GM12878 (cell line): ENCODE results near the gene ATP10D. TPM values are rescaled to one million over a fixed set of nuclear protein-coding genes. Genes with fewer than 3 reads are reported as not detected.

Source experiments
- ATAC-seq: fragments of 200-7000 bp; cut with Tn5 transposase; 3 replicates; pipeline ENCODE4 v1.9.1; 2020; ENCODE audit warnings: mild to moderate bottlenecking, moderate library complexity
- BruUV-seq: library from RNA; stranded (reverse); fragments of 400-500 nt; replicated peaks from 2 replicates; lab custom pipeline; 2021; lab: Mats Ljungman, UMichigan
- CTCF ChIA-PET: fragments of 300-600 bp; sonication (Branson Sonifier 250); formaldehyde crosslinking; extraction: SDS; loops from one replicate; lab custom pipeline; 2021; ENCODE audit warnings: inconsistent platforms; lab: Yijun Ruan, JAX
- POLR2A ChIA-PET: fragments of 350-600 bp; formaldehyde crosslinking; extraction: SDS; loops from one replicate; lab custom pipeline; 2021; ENCODE audit warnings: inconsistent platforms; lab: Charles Lee
- RAD21 ChIA-PET: fragments of 300-600 bp; sonication (Branson Sonifier 250); formaldehyde crosslinking; loops from one replicate; lab custom pipeline; 2023; ENCODE audit warnings: antibody characterized with exemption; ENCODE audit not compliant: unreplicated experiment; lab: Charles Lee
- SMC1A ChIA-PET: fragments of 300-600 bp; sonication (Branson Sonifier 250); formaldehyde crosslinking; loops from one replicate; lab custom pipeline; 2023; ENCODE audit not compliant: unreplicated experiment, uncharacterized antibody; lab: Charles Lee
- DNase-seq: peaks from one replicate; pipeline ENCODE4 v3.0.0-alpha.2; 2011; ENCODE audit warnings: low read depth, low spot score
- FAIRE-seq: peaks from 3 replicates; lab custom pipeline; 2011; peaks lifted over from hg19 to GRCh38; lab: Jason Lieb, UNC
- H2AFZ ChIP-seq: 2 replicates; pipeline ENCODE4 v1.6.0; 2011; ENCODE audit warnings: low read depth, low read length, control low read depth; ENCODE audit not compliant: control insufficient read depth
- H3K27ac ChIP-seq: 2 replicates; pipeline ENCODE4 v1.5.1; 2011; ENCODE audit warnings: control low read depth; ENCODE audit not compliant: control insufficient read depth, insufficient read depth
- H3K27me3 ChIP-seq, 2 experiments: replicated peaks in 1 of 2; 2 replicates each; pipeline versions ENCODE4 v1.6.0 to v1.6.1; 2011; ENCODE audit warnings: low read length in 1 of 2; ENCODE audit not compliant: control insufficient read depth in 2 of 2, insufficient read depth in 2 of 2
- H3K36me3 ChIP-seq, 2 experiments: 2 replicates each; pipeline ENCODE4 v1.5.1; 2011; ENCODE audit warnings: low read length in 1 of 2; ENCODE audit not compliant: control insufficient read depth in 2 of 2, insufficient read depth in 2 of 2
- H3K4me1 ChIP-seq: 2 replicates; pipeline ENCODE4 v1.6.1; 2011; ENCODE audit warnings: mild to moderate bottlenecking, low read length, moderate library complexity, mixed read lengths; ENCODE audit not compliant: control insufficient read depth, insufficient read depth
- H3K4me2 ChIP-seq: 2 replicates; pipeline ENCODE4 v1.6.0; 2011; ENCODE audit warnings: control low read depth; ENCODE audit not compliant: control insufficient read depth, insufficient read depth
- H3K4me3 ChIP-seq: fragments of 200-600 bp; sonication (generic); 2 replicates; pipeline ENCODE4 v1.5.1; 2016
- H3K79me2 ChIP-seq: 2 replicates; pipeline ENCODE4 v1.6.0; 2011; ENCODE audit warnings: low read length; ENCODE audit not compliant: control insufficient read depth, insufficient read depth
- H3K9ac ChIP-seq: 2 replicates; pipeline ENCODE4 v1.8.0; 2011; ENCODE audit warnings: low read length, control low read depth, mixed read lengths; ENCODE audit not compliant: control insufficient read depth, insufficient read depth
- H3K9me3 ChIP-seq: replicated peaks from 3 replicates; pipeline ENCODE4 v1.5.1; 2011; ENCODE audit warnings: mild to moderate bottlenecking, low read length; ENCODE audit not compliant: control insufficient read depth, insufficient read depth
- H4K20me1 ChIP-seq: 2 replicates; pipeline ENCODE4 v1.6.0; 2011; ENCODE audit not compliant: control insufficient read depth, insufficient read depth
- ASH2L ChIP-seq: fragments of 300-600, 200-600 bp; sonication (generic); IDR thresholded peaks from 2 replicates; pipeline ENCODE4 v1.6.1; 2017; ENCODE audit warnings: low read depth, mild to moderate bottlenecking, borderline replicate concordance
- E2F4 ChIP-seq: IDR thresholded peaks from 2 replicates; pipeline ENCODE4 v1.6.1; 2012; ENCODE audit warnings: low read depth, low read length, improper control_type of control experiment
- EGR1 ChIP-seq, 2 experiments: IDR thresholded peaks; 1 replicate in 1 of 2; 2 replicates in 1 of 2; pipeline ENCODE4 v1.6.1; 2011 to 2012; ENCODE audit warnings: low read depth in 2 of 2, low read length in 2 of 2, borderline replicate concordance in 1 of 2, mild to moderate bottlenecking in 1 of 2, moderate library complexity in 1 of 2
- ESRRA ChIP-seq: IDR thresholded peaks from 2 replicates; pipeline ENCODE4 v1.6.1; 2012; ENCODE audit warnings: mild to moderate bottlenecking, low read length, improper control_type of control experiment
- HDAC2 ChIP-seq: fragments of 200-600 bp; sonication (generic); IDR thresholded peaks from 2 replicates; pipeline ENCODE4 v1.6.1; 2017
- HDGF ChIP-seq: fragments of 450-650 bp; IDR thresholded peaks from 2 replicates; pipeline ENCODE4 v1.6.1; 2016; ENCODE audit warnings: antibody characterized with exemption
- IKZF1 ChIP-seq: fragments of 450-650 bp; conservative IDR thresholded peaks from 2 replicates; pipeline ENCODE4 v1.6.1; 2017; ENCODE audit warnings: antibody characterized with exemption, mild to moderate bottlenecking
- IRF3 ChIP-seq: fragments of 450-650 bp; IDR thresholded peaks from 2 replicates; pipeline ENCODE4 v1.6.1; 2014; ENCODE audit warnings: mild to moderate bottlenecking
- MEF2A ChIP-seq: IDR thresholded peaks from 2 replicates; pipeline ENCODE4 v1.6.1; 2011; ENCODE audit warnings: low read depth, mild to moderate bottlenecking, low read length, moderate library complexity; ENCODE audit not compliant: insufficient read depth
- MYC ChIP-seq: IDR thresholded peaks from 2 replicates; pipeline ENCODE4 v1.6.1; 2011; ENCODE audit warnings: mild to moderate bottlenecking, low read length, moderate library complexity, inconsistent platforms; ENCODE audit not compliant: insufficient read depth, insufficient replicate concordance, insufficient read length, severe bottlenecking
- NBN ChIP-seq: fragments of 450-650 bp; IDR thresholded peaks from 2 replicates; pipeline ENCODE4 v1.6.1; 2016
- NFYB ChIP-seq: IDR thresholded peaks from 2 replicates; pipeline ENCODE4 v1.6.1; 2011; ENCODE audit warnings: low read depth, mild to moderate bottlenecking, low read length, improper control_type of control experiment, moderate library complexity; ENCODE audit not compliant: insufficient read depth
- RBBP5 ChIP-seq: fragments of 200-600 bp; sonication (generic); conservative IDR thresholded peaks from 2 replicates; pipeline ENCODE4 v1.6.1; 2016
- SP1 ChIP-seq: IDR thresholded peaks from one replicate; pipeline ENCODE4 v1.6.1; 2011; ENCODE audit warnings: low read depth, low read length
- TAF1 ChIP-seq: IDR thresholded peaks from 2 replicates; pipeline ENCODE4 v1.6.1; 2011; ENCODE audit warnings: mild to moderate bottlenecking, low read depth, low read length, borderline replicate concordance
- TARDBP ChIP-seq: IDR thresholded peaks from 2 replicates; pipeline ENCODE4 v1.6.1; 2016; ENCODE audit warnings: borderline replicate concordance
- USF2 ChIP-seq: IDR thresholded peaks from 2 replicates; pipeline ENCODE4 v1.6.1; 2011; ENCODE audit warnings: low read depth, low read length, improper control_type of control experiment, borderline replicate concordance
- ZNF687 ChIP-seq: fragments of 450-650 bp; IDR thresholded peaks from 2 replicates; pipeline ENCODE4 v1.6.1; 2017; ENCODE audit warnings: mild to moderate bottlenecking, moderate library complexity
- WGBS: methylation state at CpG from one replicate; pipeline ENCODE4 v1.1.6; 2016; ENCODE audit warnings: low lambda C conversion rate; ENCODE audit not compliant: insufficient replicate concordance, insufficient coverage; ENCODE audit errors: missing lambda C conversion rate; 5-methylcytosine and 5-hydroxymethylcytosine counted together
- in situ Hi-C: fragments of 300-500 bp; cut with MboI; formaldehyde crosslinking; loops from 9 replicates; pipeline ENCODE4 v1.14.3; 2018; ENCODE audit warnings: mixed read lengths
- intact Hi-C: fragments of 100-400 bp; cut with micrococcal nuclease; formaldehyde crosslinking; loops from one replicate; pipeline ENCODE4 v1.14.2; 2022; ENCODE audit not compliant: unreplicated experiment
- polyA plus RNA-seq, 11 experiments: library from polyadenylated mRNA; depleted of rRNA in 4 of 11; unstranded in 6 of 11; stranded (reverse) in 5 of 11; fragments of >200 nt; fragmentation: Nextera tagmentation in 4 of 11; fragmentation: Illumina TruSeq in 1 of 11; extraction: Ambion mirVana in 4 of 11; extraction: Trizol in 1 of 11; gene quantifications; 1 replicate in 1 of 11; 2 replicates in 10 of 11; pipeline versions ENCODE4 v1.2.1 to v1.2.3, GENCODE V29; 2011 to 2016; ENCODE audit warnings: inconsistent platforms in 2 of 11, missing spikeins in 2 of 11, low read depth in 1 of 11
- total RNA-seq, 4 experiments: library from RNA; depleted of rRNA in 3 of 4; stranded (reverse); fragments of >200 nt in 3 of 4; fragmentation: Illumina TruSeq in 1 of 4; extraction: Trizol in 1 of 4; gene quantifications; 2 replicates each; pipeline versions ENCODE4 v1.2.1 to v1.2.3, GENCODE V29; 2013 to 2021

Gene ATP10D
- total and polyA plus RNA-seq, 10 of the 15 experiments (the other 5 are each of a cell fraction or from before 2014, with no cell fraction given) = 10.2 to 50.3 (median 19.1) TPM

- no peak overlapping the region for H3K9ac ChIP-seq
- no peak overlapping the region for H3K27ac ChIP-seq
- FAIRE-seq (no peak), DNase-seq (no peak), ATAC-seq (no peak)
- no peaks in the 10 kb centered on the region; the same call in 2 of the 3 replicates for H3K9me3 ChIP-seq
- no peak overlapping the region for H2AFZ ChIP-seq
- H4K20me1 ChIP-seq = no peaks in the 10 kb centered on the region
- no peak overlapping the region for H3K4me2 ChIP-seq
- no peaks in the 10 kb centered on the region for H3K27me3 ChIP-seq
- ChIA-PET RAD21 (no interaction called here), CTCF (no interaction called here), SMC1A (no interaction called here), POLR2A (no interaction called here)
- H3K79me2 ChIP-seq = no peaks in the 10 kb centered on the region
- no peaks in the 10 kb centered on the region for H3K4me1 ChIP-seq
- WGBS = 67% methylated on average over 1 of the region's 1 CpG
- TF ChIP-seq TAF1 (no peak), USF2 (no peak), NFYB (no peak), RBBP5 (no peak), E2F4 (no peak), HDAC2 (no peak), ZNF687 (no peak), MYC (no peak), MEF2A (no peak), IRF3 (no peak), TARDBP (no peak), IKZF1 (no peak), ESRRA (no peak), NBN (no peak), HDGF (no peak), SP1 (no peak), ASH2L (no peak), EGR1 (IDR thresholded peaks at IDR 0.05; ENCODE audit: borderline replicate concordance in 1 of 2, low read depth in 2 of 2, low read length in 2 of 2) (no peak)
- in situ Hi-C loops (no loop called here), intact Hi-C loops (no loop called here)
- H3K4me3 ChIP-seq = no peak overlapping the region
- no TSS peak for BruUV-seq
- H3K36me3 ChIP-seq = no peaks in the 10 kb centered on the region
Measured at GRCh38 chr4:47641755-47642154, 156.7 kb downstream of the ATP10D start.
